PC-3 (cell line): ENCODE results near the gene CAMK2B. TPM values are rescaled to one million over a fixed set of nuclear protein-coding genes. Genes with fewer than 3 reads are reported as not detected.

Experiments used
- ATAC-seq: fragments of 200-7000 bp; cut with Tn5 transposase; 2 replicates; pipeline ENCODE4 v1.9.1; 2020; ENCODE audit warnings: mild to moderate bottlenecking, moderate library complexity
- BruUV-seq: library from RNA; stranded (reverse); fragments of 400-500 nt; replicated peaks from 2 replicates; lab custom pipeline; 2021; lab: Mats Ljungman, UMichigan
- CTCF ChIA-PET: fragments of 300-600 bp; sonication (Branson Sonifier 250); formaldehyde crosslinking; loops from one replicate; lab custom pipeline; 2022; ENCODE audit warnings: antibody characterized with exemption; lab: Charles Lee
- POLR2A ChIA-PET: fragments of 300-600 bp; sonication (Branson Sonifier 250); formaldehyde crosslinking; loops from one replicate; lab custom pipeline; 2022; ENCODE audit warnings: antibody characterized with exemption; ENCODE audit not compliant: unreplicated experiment; lab: Charles Lee
- DNase-seq: peaks from one replicate; pipeline ENCODE4 v3.0.0-alpha.2; 2015
- H2AFZ ChIP-seq: fragments of 300-600 bp; sonication (generic); 2 replicates; pipeline ENCODE4 v1.6.0; 2016; ENCODE audit warnings: antibody characterized with exemption, low read length
- H3F3A ChIP-seq: fragments of 300-600 bp; sonication (generic); one replicate; pipeline ENCODE4 v1.6.0; 2017; ENCODE audit warnings: antibody characterized with exemption, low read length, control low read depth, mild to moderate bottlenecking; ENCODE audit not compliant: unreplicated experiment
- H3K27ac ChIP-seq: fragments of 300-600 bp; sonication (generic); 2 replicates; pipeline ENCODE4 v1.5.1; 2016; ENCODE audit warnings: mild to moderate bottlenecking, low read length
- H3K27me3 ChIP-seq: fragments of 300-600 bp; sonication (generic); 2 replicates; pipeline ENCODE4 v1.6.1; 2016; ENCODE audit warnings: low read length, mixed read lengths
- H3K36me3 ChIP-seq: fragments of 300-600 bp; sonication (generic); 2 replicates; pipeline ENCODE4 v1.6.1; 2016; ENCODE audit warnings: low read depth, mixed run types, low read length, mixed read lengths
- H3K4me1 ChIP-seq: fragments of 300-600 bp; sonication (generic); 2 replicates; pipeline ENCODE4 v1.5.1; 2016; ENCODE audit warnings: low read length; ENCODE audit not compliant: insufficient read depth
- H3K4me2 ChIP-seq: fragments of 300-600 bp; sonication (generic); 2 replicates; pipeline ENCODE4 v1.6.0; 2016; ENCODE audit warnings: low read length
- H3K4me3 ChIP-seq: fragments of 300-600 bp; sonication (generic); 2 replicates; pipeline ENCODE4 v1.5.1; 2016; ENCODE audit warnings: mild to moderate bottlenecking, low read length, mixed read lengths
- H3K79me2 ChIP-seq: fragments of 300-600 bp; sonication (generic); 2 replicates; pipeline ENCODE4 v1.6.1; 2017; ENCODE audit warnings: low read length, mixed read lengths
- H3K9ac ChIP-seq: fragments of 300-600 bp; sonication (generic); 2 replicates; pipeline ENCODE4 v1.6.0; 2016; ENCODE audit warnings: mild to moderate bottlenecking, low read length
- H3K9me2 ChIP-seq: fragments of 300-600 bp; sonication (generic); replicated peaks from 2 replicates; pipeline ENCODE4 v1.6.1; 2016; ENCODE audit warnings: mixed run types, low read length, mixed read lengths
- H3K9me3 ChIP-seq: fragments of 300-600 bp; sonication (generic); 2 replicates; pipeline ENCODE4 v1.6.1; 2016; ENCODE audit warnings: low read length, mixed read lengths
- H4K20me1 ChIP-seq: fragments of 300-600 bp; sonication (generic); 2 replicates; pipeline ENCODE4 v1.6.1; 2016; ENCODE audit warnings: low read length, mixed read lengths
- EZH2 ChIP-seq: fragments of 300-600 bp; sonication (generic); IDR thresholded peaks from one replicate; pipeline ENCODE4 v1.6.1; 2017; ENCODE audit warnings: antibody characterized with exemption, mild to moderate bottlenecking, low read length; ENCODE audit not compliant: unreplicated experiment
- EZH2phosphoT487 ChIP-seq: fragments of 300-600 bp; sonication (generic); IDR thresholded peaks from 2 replicates; pipeline ENCODE4 v1.6.1; 2018; ENCODE audit warnings: mild to moderate bottlenecking, antibody characterized with exemption, low read length, borderline replicate concordance
- intact Hi-C: fragments of 100-400 bp; cut with micrococcal nuclease; formaldehyde crosslinking; loops from 2 replicates; pipeline ENCODE4 v1.9.0; 2023
- total RNA-seq: library from RNA; depleted of rRNA; stranded (reverse); fragments of >200 nt; gene quantifications from 2 replicates; pipeline ENCODE4 v1.2.3, GENCODE V29; 2014
- TF ChIP-seq, protein P1 (sequence below): fragments of 300-600 bp; sonication (generic); conservative IDR thresholded peaks from 2 replicates; pipeline ENCODE4 v1.5.1; 2017; ENCODE audit warnings: antibody characterized with exemption, low read depth, mild to moderate bottlenecking, low read length

The CAMK2B gene
- total RNA-seq, 1 experiment from 2014 or later: 1.2 TPM

DNA sequence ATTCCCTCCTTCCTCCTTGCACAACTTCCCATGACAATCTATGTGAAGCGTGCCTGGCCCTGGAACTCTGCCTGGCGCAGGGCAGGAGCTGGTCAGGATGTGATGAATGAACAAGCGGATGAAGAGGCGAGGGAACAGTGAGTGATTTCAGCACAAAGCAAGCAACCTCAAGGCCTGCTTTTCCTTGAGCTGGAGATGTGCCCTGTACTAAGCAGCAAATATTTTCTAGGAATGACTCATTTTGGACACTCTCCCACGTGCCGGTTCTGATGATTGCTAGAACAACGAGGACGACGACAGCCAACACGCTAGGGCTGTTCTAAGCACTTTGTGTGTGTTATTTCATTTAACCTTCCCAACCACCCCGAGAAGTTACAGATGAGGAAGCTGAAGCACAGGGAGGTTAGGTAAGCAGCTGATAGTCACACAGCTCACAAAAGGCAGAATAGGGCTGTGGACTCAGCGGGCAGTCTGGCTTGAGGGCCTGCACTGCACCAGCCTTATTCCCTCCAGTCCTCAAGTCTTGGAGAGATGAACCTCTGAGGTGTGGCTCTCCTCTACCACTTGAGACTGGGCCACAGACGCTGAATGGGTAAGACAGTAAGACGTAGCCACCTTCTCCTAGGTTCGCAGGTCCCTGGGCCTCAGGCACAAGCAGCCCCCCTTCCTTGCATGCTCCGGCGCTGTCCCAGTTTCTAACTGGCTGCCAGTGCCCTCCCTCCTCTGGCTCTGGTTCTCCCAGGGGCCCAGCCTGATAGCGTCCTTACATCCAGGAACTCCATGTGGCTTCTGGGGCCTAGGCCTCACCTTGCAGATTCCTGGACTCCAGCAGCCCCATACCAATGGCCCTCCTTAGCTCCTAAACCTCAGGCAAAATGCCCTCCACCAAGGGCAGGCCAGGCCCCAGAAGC is 65.6 kb downstream of the CAMK2B start:
- CTCF ChIA-PET: interaction anchor here (0.6 to 0.7 kb wide), 2 partner anchors 22 to 214 kb away, joined by 3 to 5 read pairs; no protein-coding TSS in a partner anchor
- Histone ChIP-seq H2AFZ (no peak overlapping the region), H3K4me2 (0 out of 2 replicates have a peak overlapping the region, but pooled peaks have one; percentile 50), H3K4me1 (peaks cover 46% of the 10 kb centered on the region), H3K4me3 (no peak overlapping the region), H3F3A (no peaks in the 10 kb centered on the region), H3K9ac (no peak overlapping the region), H3K79me2 (no peaks in the 10 kb centered on the region), H3K27ac (peak overlapping the region; percentile 78), H3K9me2 (no peaks in the 10 kb centered on the region), H3K36me3 (no peaks in the 10 kb centered on the region), H3K9me3 (no peaks in the 10 kb centered on the region), H3K27me3 (no peaks in the 10 kb centered on the region), H4K20me1 (no peaks in the 10 kb centered on the region)
- BruUV-seq: no TSS peak
- peak; percentile 87 for DNase-seq
- intact Hi-C loops: loop anchor here (2.0 kb wide), 1 partner anchor 119 kb away; no protein-coding TSS in a partner anchor
- TF ChIP-seq, protein P1, sequence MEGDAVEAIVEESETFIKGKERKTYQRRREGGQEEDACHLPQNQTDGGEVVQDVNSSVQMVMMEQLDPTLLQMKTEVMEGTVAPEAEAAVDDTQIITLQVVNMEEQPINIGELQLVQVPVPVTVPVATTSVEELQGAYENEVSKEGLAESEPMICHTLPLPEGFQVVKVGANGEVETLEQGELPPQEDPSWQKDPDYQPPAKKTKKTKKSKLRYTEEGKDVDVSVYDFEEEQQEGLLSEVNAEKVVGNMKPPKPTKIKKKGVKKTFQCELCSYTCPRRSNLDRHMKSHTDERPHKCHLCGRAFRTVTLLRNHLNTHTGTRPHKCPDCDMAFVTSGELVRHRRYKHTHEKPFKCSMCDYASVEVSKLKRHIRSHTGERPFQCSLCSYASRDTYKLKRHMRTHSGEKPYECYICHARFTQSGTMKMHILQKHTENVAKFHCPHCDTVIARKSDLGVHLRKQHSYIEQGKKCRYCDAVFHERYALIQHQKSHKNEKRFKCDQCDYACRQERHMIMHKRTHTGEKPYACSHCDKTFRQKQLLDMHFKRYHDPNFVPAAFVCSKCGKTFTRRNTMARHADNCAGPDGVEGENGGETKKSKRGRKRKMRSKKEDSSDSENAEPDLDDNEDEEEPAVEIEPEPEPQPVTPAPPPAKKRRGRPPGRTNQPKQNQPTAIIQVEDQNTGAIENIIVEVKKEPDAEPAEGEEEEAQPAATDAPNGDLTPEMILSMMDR: no peak
- TF ChIP-seq EZH2phosphoT487 (no peak), EZH2 (no peak)
- POLR2A ChIA-PET: interaction anchor here (0.5 to 0.7 kb wide), 3 partner anchors 105 to 740 kb away, joined by 4 read pairs; no protein-coding TSS in a partner anchor
- peak; percentile 68 for ATAC-seq

DNA sequence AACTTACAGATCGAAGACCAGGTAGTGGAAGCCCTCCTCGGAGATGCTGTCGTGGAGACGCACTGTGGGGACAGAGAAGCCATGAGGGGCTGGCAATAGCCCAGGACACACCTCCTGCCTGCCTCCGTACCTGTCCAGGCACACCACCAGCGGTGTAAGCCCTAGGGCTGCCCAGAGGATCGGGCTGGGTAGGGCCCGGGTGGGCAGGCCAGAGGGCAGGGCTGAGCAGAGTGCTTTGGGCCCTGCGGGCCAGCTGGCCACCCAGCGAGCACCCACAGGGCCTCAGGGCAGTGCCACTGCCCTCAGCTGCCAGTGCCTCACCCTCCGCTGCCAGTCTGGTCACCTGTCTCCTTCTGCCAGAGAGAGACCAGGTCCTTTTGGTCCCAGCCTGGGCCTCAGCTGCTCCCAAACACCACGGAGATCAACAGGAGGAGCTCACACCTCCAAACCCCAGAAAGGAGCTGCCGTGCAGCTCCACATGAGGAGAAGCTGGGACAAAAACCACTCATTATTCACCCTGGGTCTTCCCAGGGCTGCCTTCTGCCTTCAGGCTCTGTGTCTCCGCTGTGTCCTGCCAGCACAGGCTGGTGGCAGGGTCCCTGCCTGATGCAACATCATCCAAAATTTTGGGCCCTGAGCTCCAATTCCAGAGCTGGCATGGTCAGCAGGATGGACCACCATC is 66.4 kb downstream of the CAMK2B start:
- peak overlapping the region; percentile 78 for H3K27ac ChIP-seq
- H3K9me2 ChIP-seq: no peaks in the 10 kb centered on the region
- POLR2A ChIA-PET: interaction anchor here (0.6 to 0.7 kb wide), 2 partner anchors 161 to 740 kb away, joined by 4 read pairs; no protein-coding TSS in a partner anchor
- H2AFZ ChIP-seq: no peak overlapping the region
- DNase-seq (no peak), ATAC-seq (no peak)
- no peak for TF ChIP-seq EZH2
- TF ChIP-seq, protein P1: no peak
- peaks cover 38% of the 10 kb centered on the region for H3K4me1 ChIP-seq
- peak overlapping the region; percentile 50; the same call in 1 of the 2 replicates for H3K4me2 ChIP-seq
- no peaks in the 10 kb centered on the region for H3K79me2 ChIP-seq
- no peaks in the 10 kb centered on the region for H3K36me3 ChIP-seq
- CTCF ChIA-PET: interaction anchor here (0.7 kb wide), 1 partner anchor 23 kb away, joined by 5 read pairs; no protein-coding TSS in a partner anchor
- no peaks in the 10 kb centered on the region for H3K27me3 ChIP-seq
- H3K9me3 ChIP-seq: no peaks in the 10 kb centered on the region
- no peaks in the 10 kb centered on the region for H4K20me1 ChIP-seq
- H3K9ac ChIP-seq: peak overlapping the region; percentile 37
- intact Hi-C loops: loop anchor here (2.0 kb wide), 1 partner anchor 120 kb away; no protein-coding TSS in a partner anchor
- BruUV-seq: no TSS peak
- H3F3A ChIP-seq: no peaks in the 10 kb centered on the region
- H3K4me3 ChIP-seq: no peak overlapping the region
